GM19238 (cell line): ENCODE results near the gene LPAR5.
A peak's percentile ranks its signal among the peaks of the same experiment; 100 is the strongest.
"Not testable (repeated sequence)": the region's sequence is repeated elsewhere in the genome, so short reads cannot be mapped to it uniquely, and the experiment has no call there.

ENCODE experiments used
- DNase-seq: peaks from one replicate; pipeline ENCODE4 v3.0.0; 2011; ENCODE audit warnings: low spot score; ENCODE audit not compliant: insufficient read length

LPAR5 gene

DNA sequence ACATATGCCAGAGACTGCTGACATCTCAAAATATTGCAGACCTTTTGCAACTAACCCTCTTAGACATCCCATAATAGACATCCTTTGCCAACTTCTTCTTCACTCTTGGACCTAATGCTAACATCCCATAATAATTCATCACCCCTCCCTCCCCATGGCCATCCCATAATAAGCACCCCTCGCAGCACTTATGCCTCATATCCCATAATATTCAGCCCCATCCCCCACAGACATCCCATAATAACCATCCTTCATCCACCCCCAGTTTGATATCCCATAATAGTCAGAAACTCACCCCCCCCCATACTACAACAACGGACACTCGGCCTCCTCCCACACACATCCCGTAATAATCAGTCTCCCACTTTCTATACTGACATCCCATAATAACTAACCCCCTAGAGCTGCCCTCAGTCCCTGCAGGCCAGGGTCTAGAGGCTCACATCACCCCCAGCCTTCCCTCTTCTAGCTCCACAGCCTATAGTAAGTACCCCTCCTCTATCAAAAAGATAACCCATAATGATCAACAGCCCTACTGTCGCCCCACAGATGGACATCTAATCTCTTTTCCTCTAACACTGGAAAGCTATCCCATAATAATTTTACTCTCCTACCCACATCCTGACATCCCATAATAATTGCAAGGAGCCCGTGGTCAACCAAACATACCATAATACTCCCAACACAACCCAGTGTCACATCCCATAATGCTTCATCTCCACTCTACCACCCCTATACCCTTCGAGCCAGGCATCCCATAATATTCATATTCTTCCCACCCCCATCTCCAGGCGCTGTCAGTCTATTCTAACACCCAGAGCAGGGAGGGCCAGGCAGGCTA is 27.8 kb downstream of the LPAR5 start:
- peak; percentile 58 for DNase-seq

DNA sequence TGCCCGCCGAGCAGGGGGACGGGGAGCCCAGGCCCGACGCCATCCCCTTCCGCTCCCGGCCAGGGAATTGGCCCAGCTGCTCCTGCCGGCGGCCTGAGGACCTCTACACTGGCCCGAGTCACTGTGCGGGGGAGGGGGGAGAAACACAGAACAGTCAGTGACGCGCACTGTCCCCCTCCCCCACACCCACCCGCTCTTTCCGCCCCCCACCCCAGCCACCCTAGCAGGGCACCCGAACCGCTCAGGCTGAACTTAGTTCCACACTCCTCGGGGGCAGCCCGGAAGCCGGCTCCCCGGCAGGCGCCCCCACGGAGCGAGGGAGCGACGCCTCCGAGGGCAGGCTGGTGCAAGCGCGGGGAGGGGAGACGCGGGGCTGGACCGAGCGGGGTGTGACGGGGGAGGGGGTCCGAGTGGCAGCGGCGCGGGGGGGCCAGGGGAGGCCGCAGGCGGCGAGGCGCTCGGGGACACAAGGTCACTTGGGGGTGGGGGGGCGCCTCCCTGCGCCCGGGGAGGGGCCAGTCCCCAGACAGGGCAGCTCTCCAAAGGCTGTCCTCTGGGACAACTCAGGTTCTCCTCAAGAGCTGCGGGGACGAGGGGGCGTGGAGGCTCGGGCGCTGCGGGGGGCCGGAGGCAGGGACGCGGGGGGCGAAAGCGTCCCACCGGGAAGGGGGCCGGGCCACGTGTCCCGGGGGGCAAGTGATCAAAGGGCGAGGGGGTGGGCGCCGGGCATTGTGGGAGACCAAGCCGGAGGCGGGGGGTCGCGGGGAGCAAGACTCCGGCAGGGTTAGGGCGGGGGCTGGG is 29.2 kb downstream of the LPAR5 start:
- peak; percentile 43 for DNase-seq

GRCh38 chr12:6605421-6606330 is 30.1 kb downstream of the LPAR5 start:
- DNase-seq: peak; percentile 27

DNA sequence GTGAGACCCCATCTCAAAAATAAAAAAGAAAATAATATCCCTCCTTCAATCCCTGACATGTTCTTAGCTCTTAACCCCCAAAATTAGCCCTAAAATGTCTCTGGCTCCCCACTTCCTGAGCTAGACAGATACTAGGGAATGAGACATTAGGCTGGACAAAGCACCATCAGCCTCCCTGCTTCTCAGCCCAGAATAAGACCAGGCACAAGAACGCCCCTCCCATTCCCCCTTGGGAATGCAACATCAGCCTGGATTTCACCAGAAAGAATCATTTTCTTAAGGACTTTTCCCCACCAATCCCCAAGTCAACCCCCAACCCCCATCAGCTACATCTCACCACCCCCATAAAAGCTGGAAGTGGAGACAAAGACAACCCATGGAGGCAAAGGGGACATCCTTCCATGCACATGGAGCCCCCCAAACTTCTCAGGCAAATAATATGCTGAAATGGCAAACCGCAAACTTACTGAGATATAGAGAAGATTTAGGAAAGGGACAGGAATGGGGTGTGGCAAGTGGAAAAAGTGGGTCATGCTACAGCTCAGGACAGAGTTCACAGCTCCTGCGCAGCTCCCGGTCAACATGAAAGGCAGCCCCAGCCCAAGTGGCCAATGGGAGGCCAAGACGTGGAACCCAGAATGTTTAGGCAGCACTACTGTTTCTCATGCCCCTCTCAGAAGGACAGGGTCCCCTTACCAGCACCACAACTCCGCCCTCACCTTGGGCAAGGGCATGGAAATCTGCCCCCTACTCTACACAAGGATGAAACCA is 31.3 kb downstream of the LPAR5 start:
- no peak for DNase-seq

GRCh38 chr12:6603095-6603567 is 32.6 kb downstream of the LPAR5 start:
- peak; percentile 27 for DNase-seq

DNA sequence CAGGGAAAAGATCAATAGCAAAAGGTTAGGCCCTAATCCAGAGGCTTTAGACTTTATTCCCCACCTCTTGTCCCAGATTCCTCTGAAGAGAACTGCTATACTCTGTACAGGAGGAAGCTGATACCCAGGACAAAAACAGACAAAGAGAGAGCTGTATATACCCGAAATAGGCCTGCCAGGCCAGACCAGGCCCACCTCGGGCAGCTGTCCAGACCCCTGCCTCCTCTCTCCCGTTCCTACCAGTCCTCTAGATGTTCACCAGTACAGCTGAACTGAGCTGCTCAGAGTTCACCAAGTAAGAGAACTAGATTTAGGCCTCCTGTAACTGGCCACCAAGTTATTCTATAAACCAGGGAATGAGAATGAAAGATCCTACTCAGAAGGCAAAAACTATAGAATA is 33.2 kb downstream of the LPAR5 start:
- DNase-seq: no peak

GRCh38 chr12:6595673-6596072 is 40.1 kb downstream of the LPAR5 start:
- DNase-seq: not testable (repeated sequence)

DNA sequence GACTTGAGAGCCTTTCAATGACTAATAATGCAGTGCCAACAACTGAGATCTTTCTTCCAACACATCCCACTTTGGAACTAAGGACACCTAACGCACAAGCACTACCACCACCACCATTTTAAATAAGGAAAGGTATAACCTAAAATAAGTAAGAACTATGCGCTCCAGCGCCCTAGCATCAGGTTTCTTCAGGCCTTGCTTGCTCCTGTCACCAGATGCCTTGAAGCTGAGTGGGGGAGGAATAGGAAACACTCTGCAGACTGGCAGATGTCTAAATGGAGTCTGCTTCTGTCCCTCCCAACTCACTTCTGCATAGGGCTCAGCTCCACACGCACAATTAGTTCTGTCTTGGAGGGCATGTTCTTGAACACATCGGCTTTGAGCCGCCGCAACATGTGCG is 43.7 kb downstream of the LPAR5 start:
- no peak for DNase-seq

DNA sequence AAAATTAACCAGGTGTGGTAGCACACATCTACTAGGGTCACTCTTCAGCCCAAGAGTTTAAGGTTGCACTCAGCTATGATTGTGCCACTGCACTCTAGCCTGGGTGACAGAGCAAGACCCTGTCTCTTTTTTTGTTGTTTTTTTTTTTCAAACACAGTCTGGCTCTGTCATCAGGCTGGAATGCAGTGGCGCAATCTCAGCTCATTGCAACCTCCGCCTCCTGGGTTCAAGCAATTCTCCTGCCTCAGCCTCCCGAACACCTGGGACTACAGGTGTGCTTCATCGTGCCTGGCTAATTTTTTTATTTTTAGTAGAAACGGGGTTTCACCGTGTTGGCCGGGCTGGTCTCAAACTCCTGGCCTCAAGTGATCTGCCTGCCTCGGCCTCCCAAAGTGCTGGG is 49.2 kb downstream of the LPAR5 start:
- DNase-seq: not testable (repeated sequence)

GRCh38 chr12:6584293-6584692 is 51.5 kb downstream of the LPAR5 start:
- DNase-seq: no peak

GRCh38 chr12:6582959-6583358 is 52.8 kb downstream of the LPAR5 start:
- DNase-seq: no peak

- no peak for DNase-seq
Measured at GRCh38 chr12:6582196-6582595, 53.6 kb downstream of the LPAR5 start.

DNA sequence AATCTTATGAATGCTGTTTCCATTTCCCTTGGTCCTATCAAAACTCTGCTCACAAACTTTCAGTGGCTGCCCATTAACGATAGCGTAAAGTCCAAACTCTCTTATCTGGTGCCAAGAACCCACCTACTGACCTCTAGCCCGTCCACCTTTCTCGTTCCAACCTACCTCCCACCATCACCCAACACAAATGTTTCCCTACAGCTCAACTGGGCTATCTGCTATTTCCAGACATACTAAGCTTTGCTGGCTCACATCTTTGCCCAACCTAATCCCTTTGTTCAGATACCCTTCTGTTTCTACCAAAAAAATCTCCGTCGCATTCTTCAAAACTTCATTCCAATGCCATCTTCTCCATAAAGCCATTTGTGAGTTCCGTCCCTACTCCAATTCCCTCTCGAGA is 60.1 kb downstream of the LPAR5 start:
- no peak for DNase-seq

DNA sequence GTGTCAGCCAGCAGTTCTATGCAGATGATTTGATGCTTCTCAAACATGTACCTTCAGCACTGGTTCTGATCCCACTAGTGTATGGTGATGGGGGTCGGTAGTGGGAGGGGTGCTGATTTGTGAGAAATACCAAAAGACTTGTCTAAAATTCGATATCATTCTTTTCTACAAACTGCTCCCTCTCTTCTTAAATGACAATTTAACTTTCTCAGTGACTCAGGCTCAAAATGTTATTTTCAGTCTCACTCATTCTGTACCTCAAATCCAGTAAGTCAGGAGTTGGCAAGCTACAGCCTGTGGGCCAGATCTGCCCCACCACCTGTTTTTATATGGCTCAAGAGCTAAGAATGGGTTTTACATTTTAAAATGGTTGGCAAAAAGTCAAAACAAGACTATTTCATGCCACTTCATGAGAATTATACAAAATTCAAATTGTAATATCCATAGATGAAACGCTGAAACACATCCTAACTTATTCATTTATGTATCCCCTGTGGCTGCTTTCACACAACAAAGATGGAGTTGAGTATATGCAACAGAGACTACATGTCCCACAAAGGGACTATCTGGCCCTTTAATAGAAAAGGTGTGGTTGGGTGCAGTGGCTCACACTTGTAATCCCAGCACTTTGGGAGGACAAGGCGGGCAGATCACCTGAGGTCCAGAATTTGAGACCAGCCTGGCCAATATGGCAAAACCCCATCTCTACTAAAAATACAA is 61.0 kb downstream of the LPAR5 start:
- DNase-seq: no peak

DNA sequence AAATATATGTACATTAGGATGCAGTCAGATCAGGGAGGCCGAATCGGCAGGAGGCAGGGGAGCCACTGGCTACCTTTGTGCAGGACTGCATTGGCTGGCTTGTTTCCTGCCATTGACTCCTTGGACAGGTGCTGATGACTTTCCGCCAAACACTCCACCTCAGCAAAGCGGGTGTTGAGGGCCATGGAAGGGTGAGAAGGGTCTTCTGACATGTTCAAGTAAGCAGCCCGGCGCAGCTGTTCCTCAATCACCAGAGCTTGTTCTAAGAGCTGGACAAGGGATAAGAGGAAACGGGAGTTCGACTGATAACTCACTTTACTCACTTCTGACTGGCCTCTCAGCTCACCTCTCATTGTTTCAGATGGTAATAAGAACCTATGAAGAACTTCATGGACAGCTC is 62.8 kb downstream of the LPAR5 start:
- no peak for DNase-seq

- no peak for DNase-seq
Measured at GRCh38 chr12:6570264-6570887, 65.4 kb downstream of the LPAR5 start.

GRCh38 chr12:6569786-6570185 is 66.0 kb downstream of the LPAR5 start:
- no peak for DNase-seq

- no peak for DNase-seq
Measured at GRCh38 chr12:6569312-6569711, 66.4 kb downstream of the LPAR5 start.
